Measurements from ENCODE around the gene NAA15. TPM values are rescaled to one million over a fixed set of nuclear protein-coding genes. Genes with fewer than 3 reads are reported as not detected.

The NAA15 gene
- polyA plus RNA-seq, 2 donors: 5.6 to 11.4 TPM

GRCh38 chr4:139330283-139330682 lies 29.0 kb downstream of the NAA15 start:
- Histone ChIP-seq H3K27me3 (ENCODE audit: control insufficient read depth in 1 of 2, insufficient read depth in 2 of 2, low read length in 2 of 2) (no peaks in the 10 kb centered on the region), H3K4me3 (ENCODE audit: low read depth in 1 of 2, low read length in 2 of 2) (no peak overlapping the region), H3K4me1 (ENCODE audit: control insufficient read depth in 2 of 2, insufficient read depth in 2 of 2, low read length in 1 of 2) (no peaks in the 10 kb centered on the region), H3K36me3 (ENCODE audit: control insufficient read depth in 2 of 2, insufficient read depth in 2 of 2, low read length in 1 of 2) (no peaks in the 10 kb centered on the region), H3K9me3 (ENCODE audit: control insufficient read depth in 2 of 2, insufficient read depth in 1 of 2, low read depth in 1 of 2, low read length in 1 of 2) (no peaks in the 10 kb centered on the region), H3K27ac (ENCODE audit: low read depth in 2 of 2, low read length in 1 of 2) (no peak overlapping the region)
- 86 to 87% methylated on average over 3 of the region's 3 CpGs for WGBS, 2 donors

GRCh38 chr4:139331185-139331584 lies 29.9 kb downstream of the NAA15 start:
- H3K4me1 ChIP-seq (ENCODE audit: control insufficient read depth in 2 of 2, insufficient read depth in 2 of 2, low read length in 1 of 2): no peaks in the 10 kb centered on the region
- H3K36me3 ChIP-seq (ENCODE audit: control insufficient read depth in 2 of 2, insufficient read depth in 2 of 2, low read length in 1 of 2): no peaks in the 10 kb centered on the region
- H3K27ac ChIP-seq (ENCODE audit: low read depth in 2 of 2, low read length in 1 of 2): no peak overlapping the region
- H3K9me3 ChIP-seq (ENCODE audit: control insufficient read depth in 2 of 2, insufficient read depth in 1 of 2, low read depth in 1 of 2, low read length in 1 of 2): no peaks in the 10 kb centered on the region
- 97 to 100% methylated on average over 1 of the region's 1 CpG for WGBS, 2 donors
- no peak overlapping the region for H3K4me3 ChIP-seq (ENCODE audit: low read depth in 1 of 2, low read length in 2 of 2)
- no peaks in the 10 kb centered on the region for H3K27me3 ChIP-seq (ENCODE audit: control insufficient read depth in 1 of 2, insufficient read depth in 2 of 2, low read length in 2 of 2)

- Histone ChIP-seq H3K9me3 (ENCODE audit: control insufficient read depth in 2 of 2, insufficient read depth in 1 of 2, low read depth in 1 of 2, low read length in 1 of 2) (no peaks in the 10 kb centered on the region), H3K4me3 (ENCODE audit: low read depth in 1 of 2, low read length in 2 of 2) (no peak overlapping the region), H3K27me3 (ENCODE audit: control insufficient read depth in 1 of 2, insufficient read depth in 2 of 2, low read length in 2 of 2) (no peaks in the 10 kb centered on the region), H3K4me1 (ENCODE audit: control insufficient read depth in 2 of 2, insufficient read depth in 2 of 2, low read length in 1 of 2) (no peaks in the 10 kb centered on the region), H3K36me3 (ENCODE audit: control insufficient read depth in 2 of 2, insufficient read depth in 2 of 2, low read length in 1 of 2) (no peaks in the 10 kb centered on the region), H3K27ac (ENCODE audit: low read depth in 2 of 2, low read length in 1 of 2) (no peak overlapping the region)
- WGBS, 2 donors: 73 to 80% methylated on average over 2 of the region's 2 CpGs
Observed at GRCh38 chr4:139333046-139333445, 31.7 kb downstream of the NAA15 start.

GRCh38 chr4:139337612-139338011 lies 36.3 kb downstream of the NAA15 start:
- Histone ChIP-seq H3K4me1 (ENCODE audit: control insufficient read depth in 2 of 2, insufficient read depth in 2 of 2, low read length in 1 of 2) (no peaks in the 10 kb centered on the region), H3K9me3 (ENCODE audit: control insufficient read depth in 2 of 2, insufficient read depth in 1 of 2, low read depth in 1 of 2, low read length in 1 of 2) (no peaks in the 10 kb centered on the region), H3K4me3 (ENCODE audit: low read depth in 1 of 2, low read length in 2 of 2) (no peak overlapping the region), H3K36me3 (ENCODE audit: control insufficient read depth in 2 of 2, insufficient read depth in 2 of 2, low read length in 1 of 2) (peaks cover 0 to 8% of the 10 kb centered on the region in 2 donors), H3K27me3 (ENCODE audit: control insufficient read depth in 1 of 2, insufficient read depth in 2 of 2, low read length in 2 of 2) (no peaks in the 10 kb centered on the region), H3K27ac (ENCODE audit: low read depth in 2 of 2, low read length in 1 of 2) (no peak overlapping the region)

DNA sequence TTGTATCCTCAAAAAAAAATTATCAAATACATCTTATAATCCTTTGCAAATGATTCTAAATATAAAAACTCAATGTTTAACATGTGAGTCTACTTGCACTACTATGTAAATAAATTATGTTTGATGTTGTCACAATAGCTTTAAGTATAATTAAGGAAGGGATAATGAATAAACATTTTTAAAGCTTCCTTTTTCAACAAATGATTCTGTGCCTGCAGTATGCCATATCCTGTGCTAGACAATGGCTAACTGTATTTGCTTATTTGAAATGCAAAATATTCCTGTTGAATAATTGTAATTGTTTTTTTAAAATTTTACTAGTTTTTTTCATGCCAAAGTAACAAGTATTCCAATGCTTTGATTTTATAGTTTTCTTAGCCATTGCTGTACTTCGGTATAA lies 60.0 kb downstream of the NAA15 start:
- 98 to 99% methylated on average over 1 of the region's 1 CpG for WGBS, 2 donors
- peaks cover 0 to 3% of the 10 kb centered on the region in 2 donors for H3K36me3 ChIP-seq (ENCODE audit: control insufficient read depth in 2 of 2, insufficient read depth in 2 of 2, low read length in 1 of 2)
- H3K27me3 ChIP-seq (ENCODE audit: control insufficient read depth in 1 of 2, insufficient read depth in 2 of 2, low read length in 2 of 2): no peaks in the 10 kb centered on the region
- no peaks in the 10 kb centered on the region for H3K9me3 ChIP-seq (ENCODE audit: control insufficient read depth in 2 of 2, insufficient read depth in 1 of 2, low read depth in 1 of 2, low read length in 1 of 2)
- H3K4me1 ChIP-seq (ENCODE audit: control insufficient read depth in 2 of 2, insufficient read depth in 2 of 2, low read length in 1 of 2): no peaks in the 10 kb centered on the region
- H3K27ac ChIP-seq (ENCODE audit: low read depth in 2 of 2, low read length in 1 of 2): no peak overlapping the region
- no peak overlapping the region for H3K4me3 ChIP-seq (ENCODE audit: low read depth in 1 of 2, low read length in 2 of 2)

DNA sequence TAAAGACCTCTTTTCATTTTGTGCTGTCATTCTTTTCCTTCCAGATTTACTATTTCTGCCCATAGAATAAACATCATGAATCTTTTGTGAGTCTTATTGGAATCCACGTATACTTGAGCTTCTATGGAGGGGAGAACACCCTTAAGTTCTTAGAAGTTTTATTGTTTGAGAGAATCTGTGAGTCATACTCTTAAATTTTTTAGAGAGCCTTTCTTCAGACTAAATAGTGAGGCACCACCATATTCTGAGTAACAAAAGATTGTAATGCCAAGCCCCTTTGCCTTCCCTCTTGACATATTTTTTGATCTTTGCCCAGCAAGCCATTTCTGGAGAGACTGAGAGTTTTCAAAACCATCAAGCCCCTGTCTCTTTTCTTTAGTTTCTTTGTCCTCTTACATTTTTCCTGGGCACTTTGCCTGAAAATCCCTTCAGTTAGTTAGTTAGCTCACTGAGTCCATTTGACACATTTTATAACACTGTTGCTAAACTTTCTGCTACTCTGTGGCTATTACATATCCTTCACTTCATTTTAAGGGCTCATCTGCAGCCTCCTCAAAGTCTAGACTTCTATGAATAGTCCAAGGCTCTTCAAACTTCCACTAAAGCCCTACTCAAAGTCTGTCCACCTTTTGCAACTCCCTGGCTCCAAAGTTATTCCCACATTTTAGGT lies 66.3 kb downstream of the NAA15 start:
- WGBS, 2 donors: 37 to 61% methylated on average over 1 of the region's 1 CpG
- Histone ChIP-seq H3K27me3 (ENCODE audit: control insufficient read depth in 1 of 2, insufficient read depth in 2 of 2, low read length in 2 of 2) (no peaks in the 10 kb centered on the region), H3K4me1 (ENCODE audit: control insufficient read depth in 2 of 2, insufficient read depth in 2 of 2, low read length in 1 of 2) (no peaks in the 10 kb centered on the region), H3K9me3 (ENCODE audit: control insufficient read depth in 2 of 2, insufficient read depth in 1 of 2, low read depth in 1 of 2, low read length in 1 of 2) (no peaks in the 10 kb centered on the region), H3K36me3 (ENCODE audit: control insufficient read depth in 2 of 2, insufficient read depth in 2 of 2, low read length in 1 of 2) (peaks cover 2 to 4% of the 10 kb centered on the region in 2 donors), H3K4me3 (ENCODE audit: low read depth in 1 of 2, low read length in 2 of 2) (no peak overlapping the region), H3K27ac (ENCODE audit: low read depth in 2 of 2, low read length in 1 of 2) (no peak overlapping the region)

DNA sequence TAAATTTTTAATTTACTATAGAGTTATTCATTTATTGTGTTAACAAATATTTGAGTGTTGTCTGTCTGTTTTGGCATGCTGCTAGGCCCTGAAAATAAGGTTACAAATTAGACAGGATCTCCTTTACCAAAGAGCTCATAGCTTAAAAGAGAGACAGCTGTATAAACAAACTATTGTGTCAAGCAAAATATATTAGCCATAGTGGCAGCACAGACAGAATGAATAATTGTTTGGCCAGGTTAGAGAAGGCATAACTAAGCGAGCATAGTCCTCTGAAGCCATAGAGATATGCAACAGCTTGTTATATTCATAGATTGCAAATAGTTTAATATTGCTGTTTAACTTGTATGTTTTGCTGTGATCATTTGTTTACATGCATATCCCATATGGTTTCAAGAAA lies 67.7 kb downstream of the NAA15 start:
- Histone ChIP-seq H3K4me1 (ENCODE audit: control insufficient read depth in 2 of 2, insufficient read depth in 2 of 2, low read length in 1 of 2) (no peaks in the 10 kb centered on the region), H3K9me3 (ENCODE audit: control insufficient read depth in 2 of 2, insufficient read depth in 1 of 2, low read depth in 1 of 2, low read length in 1 of 2) (no peaks in the 10 kb centered on the region), H3K27ac (ENCODE audit: low read depth in 2 of 2, low read length in 1 of 2) (no peak overlapping the region), H3K4me3 (ENCODE audit: low read depth in 1 of 2, low read length in 2 of 2) (no peak overlapping the region), H3K36me3 (ENCODE audit: control insufficient read depth in 2 of 2, insufficient read depth in 2 of 2, low read length in 1 of 2) (peaks cover 4 to 6% of the 10 kb centered on the region in 2 donors), H3K27me3 (ENCODE audit: control insufficient read depth in 1 of 2, insufficient read depth in 2 of 2, low read length in 2 of 2) (no peaks in the 10 kb centered on the region)
- 86 to 88% methylated on average over 1 of the region's 1 CpG for WGBS, 2 donors

DNA sequence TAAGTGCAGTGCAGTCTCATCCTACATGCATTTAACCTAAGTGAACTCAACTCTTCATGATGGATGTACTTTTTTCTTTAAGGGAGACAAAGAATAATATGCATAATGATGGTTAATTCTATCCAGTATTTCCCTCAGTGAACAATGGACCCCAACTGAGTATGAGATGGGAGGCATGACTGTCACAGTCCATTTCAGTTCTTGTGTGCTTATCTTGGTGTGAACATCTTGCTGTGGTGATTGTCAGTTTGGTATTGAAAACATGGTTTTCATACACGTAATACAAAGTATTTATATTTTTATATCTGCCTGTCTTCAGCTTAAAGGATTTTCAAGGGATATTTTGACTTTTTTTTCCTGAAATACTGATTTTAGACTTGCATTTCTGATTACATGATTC lies 72.9 kb downstream of the NAA15 start:
- WGBS, 2 donors: 89% methylated on average over 1 of the region's 1 CpG
- Histone ChIP-seq H3K4me1 (ENCODE audit: control insufficient read depth in 2 of 2, insufficient read depth in 2 of 2, low read length in 1 of 2) (no peaks in the 10 kb centered on the region), H3K36me3 (ENCODE audit: control insufficient read depth in 2 of 2, insufficient read depth in 2 of 2, low read length in 1 of 2) (peaks cover 0 to 4% of the 10 kb centered on the region in 2 donors), H3K27ac (ENCODE audit: low read depth in 2 of 2, low read length in 1 of 2) (no peak overlapping the region), H3K9me3 (ENCODE audit: control insufficient read depth in 2 of 2, insufficient read depth in 1 of 2, low read depth in 1 of 2, low read length in 1 of 2) (no peaks in the 10 kb centered on the region), H3K27me3 (ENCODE audit: control insufficient read depth in 1 of 2, insufficient read depth in 2 of 2, low read length in 2 of 2) (no peaks in the 10 kb centered on the region), H3K4me3 (ENCODE audit: low read depth in 1 of 2, low read length in 2 of 2) (no peak overlapping the region)

- Histone ChIP-seq H3K4me1 (ENCODE audit: control insufficient read depth in 2 of 2, insufficient read depth in 2 of 2, low read length in 1 of 2) (no peaks in the 10 kb centered on the region), H3K27ac (ENCODE audit: low read depth in 2 of 2, low read length in 1 of 2) (no peak overlapping the region), H3K9me3 (ENCODE audit: control insufficient read depth in 2 of 2, insufficient read depth in 1 of 2, low read depth in 1 of 2, low read length in 1 of 2) (no peaks in the 10 kb centered on the region), H3K36me3 (ENCODE audit: control insufficient read depth in 2 of 2, insufficient read depth in 2 of 2, low read length in 1 of 2) (peaks cover 0 to 5% of the 10 kb centered on the region in 2 donors), H3K4me3 (ENCODE audit: low read depth in 1 of 2, low read length in 2 of 2) (no peak overlapping the region), H3K27me3 (ENCODE audit: control insufficient read depth in 1 of 2, insufficient read depth in 2 of 2, low read length in 2 of 2) (no peaks in the 10 kb centered on the region)
- WGBS, 2 donors: 96 to 97% methylated on average over 4 of the region's 4 CpGs
Observed at GRCh38 chr4:139386421-139386820, 85.1 kb downstream of the NAA15 start.

- H3K36me3 ChIP-seq (ENCODE audit: control insufficient read depth in 2 of 2, insufficient read depth in 2 of 2, low read length in 1 of 2): peaks cover 0 to 5% of the 10 kb centered on the region in 2 donors
- no peak overlapping the region for H3K4me3 ChIP-seq (ENCODE audit: low read depth in 1 of 2, low read length in 2 of 2)
- H3K4me1 ChIP-seq (ENCODE audit: control insufficient read depth in 2 of 2, insufficient read depth in 2 of 2, low read length in 1 of 2): no peaks in the 10 kb centered on the region
- no peaks in the 10 kb centered on the region for H3K27me3 ChIP-seq (ENCODE audit: control insufficient read depth in 1 of 2, insufficient read depth in 2 of 2, low read length in 2 of 2)
- H3K9me3 ChIP-seq (ENCODE audit: control insufficient read depth in 2 of 2, insufficient read depth in 1 of 2, low read depth in 1 of 2, low read length in 1 of 2): no peaks in the 10 kb centered on the region
- no peak overlapping the region for H3K27ac ChIP-seq (ENCODE audit: low read depth in 2 of 2, low read length in 1 of 2)
Observed at GRCh38 chr4:139389102-139389501, 87.8 kb downstream of the NAA15 start.
